HG02588 (cell line): ENCODE data around the gene ECHS1.
A peak's percentile ranks its signal among the peaks of the same experiment; 100 is the strongest.
"Not testable (repeated sequence)": the region's sequence is repeated elsewhere in the genome, so short reads cannot be mapped to it uniquely, and the experiment has no call there.

Experiments
- ATAC-seq: cut with Tn5 transposase; IDR thresholded peaks from one replicate; pipeline ENCODE4 v1.9.1; 2021; ENCODE audit warnings: mild to moderate bottlenecking, moderate library complexity; ENCODE audit not compliant: unreplicated experiment

ECHS1 gene

DNA sequence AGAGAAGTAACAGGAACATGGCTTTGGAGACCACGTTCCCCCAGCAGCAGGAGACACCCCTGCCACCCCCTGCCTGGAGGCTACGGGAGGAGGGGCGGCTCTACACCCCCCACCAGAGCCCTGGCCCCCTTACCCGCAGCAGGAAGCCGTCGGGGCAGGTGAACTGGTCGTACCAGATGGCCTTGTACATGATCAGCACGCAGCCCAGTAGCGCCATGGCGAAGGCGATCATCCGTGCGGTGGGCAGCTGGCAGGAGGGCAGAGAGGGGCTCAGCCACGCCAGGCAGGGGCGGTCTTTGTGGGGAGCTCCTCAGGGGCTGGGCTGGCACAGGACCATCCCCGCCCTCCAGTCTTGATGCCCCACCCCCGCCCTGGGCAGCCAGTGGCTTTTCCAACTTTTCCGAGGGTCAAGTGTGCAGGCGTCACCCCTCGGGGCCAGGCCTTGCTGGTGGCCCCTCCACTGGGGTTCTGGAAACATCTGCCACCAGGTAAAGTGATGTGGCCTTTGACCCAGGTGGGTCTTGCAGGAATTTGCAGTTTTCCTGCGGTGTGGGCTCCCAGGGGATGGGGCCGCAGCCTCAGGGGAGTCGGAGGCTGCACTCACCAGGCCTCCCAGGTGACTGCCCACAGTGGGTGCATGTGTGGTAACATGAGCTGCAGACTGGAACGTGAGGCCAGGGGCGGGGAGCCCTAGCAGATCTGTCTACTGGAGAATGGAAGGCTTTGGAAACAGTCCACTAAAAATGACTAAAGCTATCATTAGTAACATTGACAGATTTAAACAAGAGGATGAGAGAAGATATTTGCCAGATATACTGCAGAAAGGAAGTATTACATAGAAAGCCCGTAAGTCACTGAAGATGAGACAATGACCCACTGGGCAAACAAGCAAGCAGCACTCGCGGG lies 46.2 kb downstream of the ECHS1 start:
- no peak for ATAC-seq

DNA sequence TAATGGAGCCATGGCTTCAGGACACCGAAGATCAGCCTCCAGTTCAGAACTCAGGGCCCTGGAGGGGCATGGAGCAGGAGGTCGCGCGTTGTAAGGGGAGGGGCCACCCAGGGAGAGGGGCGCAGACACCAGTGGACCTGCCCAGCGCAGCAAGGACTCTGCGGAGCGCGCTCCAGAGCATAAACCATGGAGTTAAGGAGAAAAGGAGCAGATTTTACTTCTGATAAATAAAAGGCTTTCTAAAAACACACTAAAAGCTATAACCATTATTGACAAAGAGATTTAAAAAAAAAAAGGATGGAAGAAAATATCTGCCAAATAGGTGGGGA lies 47.0 kb downstream of the ECHS1 start:
- no peak for ATAC-seq

DNA sequence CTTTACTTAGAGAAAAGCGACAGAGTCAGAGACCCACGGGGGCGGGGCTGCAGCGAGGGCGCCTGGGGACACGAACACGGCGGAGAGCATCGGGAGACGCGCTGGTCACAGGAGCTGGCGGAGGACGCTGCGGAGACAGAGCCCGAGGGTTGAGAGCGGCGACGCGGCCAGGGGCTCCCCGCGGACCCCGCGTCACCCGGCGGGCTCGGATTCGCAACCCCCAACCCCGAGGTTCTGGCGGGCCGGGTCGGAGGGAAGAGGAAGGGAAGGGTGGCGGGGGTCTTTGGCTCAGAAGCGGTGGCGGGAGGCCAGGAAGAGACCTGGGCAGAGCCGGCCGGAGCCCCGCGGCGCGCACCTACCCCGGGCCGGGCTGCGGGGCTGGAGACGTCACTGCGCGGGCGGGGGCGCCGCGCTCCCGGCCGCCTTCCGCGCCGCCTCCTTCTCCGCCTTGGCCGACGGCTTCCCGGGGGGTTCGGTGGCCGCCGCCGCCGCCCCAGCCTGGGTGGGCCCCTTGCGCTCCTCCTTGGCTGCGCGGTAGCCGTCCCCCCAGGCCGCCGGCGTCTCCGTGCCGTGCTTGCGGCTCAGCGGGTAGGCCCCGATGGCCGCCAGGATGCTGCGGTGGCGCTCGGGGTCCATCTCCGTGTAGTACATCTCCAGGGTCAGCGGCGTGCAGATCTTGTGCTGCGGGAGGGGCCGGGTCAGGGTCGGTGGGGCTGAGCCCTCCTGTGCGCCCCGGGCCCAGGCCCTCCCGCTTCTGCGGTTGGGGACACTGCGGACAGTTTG lies 47.5 kb downstream of the ECHS1 start:
- no peak for ATAC-seq

DNA sequence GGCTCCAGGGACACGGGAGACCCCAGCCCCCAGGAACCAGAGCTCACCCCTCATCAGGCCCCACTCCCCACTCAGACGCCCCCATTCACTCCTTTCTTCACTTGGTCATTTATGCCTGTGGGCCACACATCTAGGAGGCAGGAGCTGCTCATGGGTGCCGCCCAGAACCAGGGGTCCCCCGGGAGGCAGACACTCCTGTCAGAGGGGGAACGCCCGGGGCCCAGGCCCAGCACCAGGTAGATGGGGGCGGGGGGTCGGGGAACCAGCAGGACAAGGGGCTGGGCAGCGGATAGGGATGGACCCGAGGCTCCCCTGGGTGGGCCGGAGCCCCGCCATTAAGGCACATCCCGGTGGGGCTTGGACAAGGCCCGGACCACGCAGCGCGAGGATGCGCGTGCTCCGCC lies 48.3 kb downstream of the ECHS1 start:
- no peak for ATAC-seq

DNA sequence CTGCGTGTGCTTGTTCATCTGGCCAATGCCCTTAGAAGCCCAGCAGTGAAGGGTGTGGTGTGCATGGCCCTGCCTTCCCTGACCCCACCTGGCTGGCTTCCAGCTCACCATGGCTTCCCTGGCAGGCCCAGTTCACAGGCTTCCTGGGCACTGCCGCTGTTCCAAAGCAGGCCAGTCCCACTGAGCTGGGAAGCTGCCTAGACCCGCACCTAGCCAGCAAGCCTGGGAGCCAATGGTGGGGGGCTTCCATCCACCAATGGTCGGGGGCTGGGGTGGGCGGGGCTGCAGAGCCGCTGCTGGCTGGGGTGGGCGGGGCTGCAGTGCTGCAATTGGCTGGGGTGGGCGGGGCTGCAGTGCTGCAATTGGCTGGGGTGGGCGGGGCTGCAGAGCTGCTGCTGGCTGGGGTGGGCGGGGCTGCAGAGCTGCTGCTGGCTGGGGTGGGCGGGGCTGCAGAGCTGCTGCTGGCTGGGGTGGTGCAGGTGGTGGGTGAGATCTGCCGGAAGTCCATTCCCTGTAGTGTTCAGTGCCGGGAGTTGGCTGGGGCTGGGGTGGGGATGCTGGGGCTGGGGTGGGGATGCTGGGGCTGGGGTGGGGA lies 48.9 kb downstream of the ECHS1 start:
- ATAC-seq, result no peak

DNA sequence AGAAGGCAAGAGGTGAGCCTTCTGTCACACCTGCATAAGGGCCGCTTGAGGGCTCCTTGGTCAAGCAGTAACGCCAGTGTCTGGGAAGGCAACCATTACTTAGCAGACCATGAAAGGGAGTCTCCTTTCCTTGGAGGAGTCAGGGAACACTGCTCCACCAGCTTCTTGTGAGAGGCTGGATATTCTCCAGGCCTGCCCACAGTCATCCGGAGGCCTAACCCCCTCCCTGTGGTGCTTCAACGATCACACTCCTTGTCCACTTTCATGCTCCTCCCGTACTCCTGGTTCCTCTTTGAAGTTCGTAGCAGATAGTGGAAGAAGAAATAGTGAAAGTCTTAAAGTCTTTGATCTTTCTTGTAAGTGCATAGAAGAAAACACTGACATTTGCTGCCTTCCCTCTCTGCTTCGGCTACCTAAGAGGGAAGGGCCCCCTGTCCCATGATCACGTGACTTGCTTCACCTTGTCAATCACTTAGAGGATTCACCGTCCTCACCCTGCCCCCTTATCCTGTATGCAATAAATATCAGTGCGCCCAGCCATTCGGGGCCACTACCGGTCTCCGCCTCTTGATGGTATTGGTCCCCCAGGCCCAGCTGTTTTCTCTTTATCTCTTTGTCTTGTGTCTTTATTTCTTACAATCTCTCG lies 51.0 kb downstream of the ECHS1 start:
- not testable (repeated sequence) for ATAC-seq

DNA sequence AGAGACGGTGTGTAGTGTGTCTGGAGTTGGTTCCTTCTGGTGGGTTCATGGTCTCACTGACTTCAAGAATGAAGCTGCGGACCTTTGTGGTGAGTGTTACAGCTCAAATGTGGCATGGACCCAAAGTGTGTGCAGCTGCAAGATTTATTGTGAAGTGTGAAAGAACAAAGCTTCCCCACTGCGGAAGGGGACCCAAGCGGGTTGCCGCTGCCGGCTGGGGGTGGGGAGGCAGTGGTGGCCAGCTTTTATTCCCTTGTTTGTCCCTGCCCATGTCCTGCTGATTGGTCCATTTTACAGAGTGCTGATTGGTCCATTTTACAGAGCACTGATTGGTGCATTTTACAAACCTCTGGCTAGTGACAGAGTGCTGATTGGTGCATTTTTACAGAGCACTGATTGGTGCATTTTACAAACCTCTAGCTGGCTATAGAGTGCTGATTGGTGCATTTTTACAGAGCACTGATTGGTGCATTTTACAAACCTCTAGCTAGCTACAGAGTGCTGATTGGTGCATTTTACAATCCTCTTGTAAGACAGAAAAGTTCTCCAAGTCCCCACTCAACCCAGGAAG lies 52.2 kb downstream of the ECHS1 start:
- ATAC-seq, result not testable (repeated sequence)

DNA sequence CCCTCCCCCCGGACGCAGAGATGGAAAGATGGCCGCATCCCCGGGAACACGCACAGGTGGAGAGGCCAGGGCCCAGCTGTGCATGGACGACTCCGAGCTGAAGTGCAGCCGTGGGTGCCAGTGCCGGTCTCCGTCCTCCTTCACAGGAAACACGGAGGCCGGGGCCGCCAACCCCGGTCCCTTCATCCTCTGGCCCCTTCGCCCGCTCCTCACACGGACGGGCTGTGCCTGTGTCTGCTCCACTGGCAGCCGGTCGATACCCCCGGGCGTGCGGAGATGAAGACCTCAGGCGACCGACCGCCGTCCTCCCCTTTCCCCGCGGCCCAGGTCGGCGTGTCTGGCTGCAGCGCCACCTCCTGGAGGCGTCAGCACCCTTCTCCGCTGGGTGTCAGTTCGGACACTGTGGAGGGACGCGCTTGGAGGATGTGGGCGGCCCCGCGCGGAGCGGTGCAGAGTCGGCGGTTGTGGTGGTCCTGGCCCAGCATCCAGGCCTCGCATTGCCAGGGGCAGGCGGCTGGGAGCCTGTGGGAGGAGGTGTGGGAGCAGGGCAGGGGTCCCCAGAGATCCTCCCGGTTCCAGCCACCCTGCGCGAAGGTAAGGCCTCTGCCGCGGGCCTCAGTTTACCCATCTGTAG lies 54.5 kb downstream of the ECHS1 start:
- ATAC-seq, result peak; percentile 74

DNA sequence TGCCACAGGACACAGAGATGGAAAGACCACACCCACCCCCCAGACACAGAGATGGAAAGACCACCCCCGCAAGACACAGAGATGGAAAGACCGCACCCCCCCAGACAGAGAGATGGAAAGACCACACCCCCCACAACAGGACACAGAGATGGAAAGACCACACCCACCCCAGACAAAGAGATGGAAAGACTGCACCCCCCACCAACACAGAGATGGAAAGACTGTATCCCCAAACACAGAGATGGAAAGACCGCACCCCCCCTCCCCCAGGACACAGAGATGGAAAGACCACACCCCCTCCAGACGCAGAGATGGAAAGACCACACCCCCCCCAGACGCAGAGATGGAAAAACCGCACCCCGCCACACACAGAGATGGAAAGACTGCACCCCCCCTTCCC lies 56.4 kb downstream of the ECHS1 start:
- no peak for ATAC-seq

DNA sequence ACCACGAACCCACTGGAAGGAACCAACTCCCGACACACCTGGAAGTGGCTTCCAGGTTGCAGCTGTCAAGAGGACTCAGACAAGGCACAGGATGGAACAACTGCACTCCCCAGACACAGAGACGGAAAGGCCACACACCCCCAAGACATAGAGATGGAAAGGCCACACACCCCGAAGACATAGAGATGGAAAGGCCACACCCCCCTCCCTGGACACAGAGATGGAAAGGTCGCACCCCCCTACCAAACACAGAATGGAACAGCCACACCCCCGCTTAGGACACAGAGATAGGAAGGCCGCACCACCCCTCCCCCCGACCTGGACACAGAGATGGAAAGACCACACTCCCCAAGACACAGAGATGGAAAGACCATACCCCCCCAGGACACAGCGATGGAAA lies 56.9 kb downstream of the ECHS1 start:
- ATAC-seq, result no peak

DNA sequence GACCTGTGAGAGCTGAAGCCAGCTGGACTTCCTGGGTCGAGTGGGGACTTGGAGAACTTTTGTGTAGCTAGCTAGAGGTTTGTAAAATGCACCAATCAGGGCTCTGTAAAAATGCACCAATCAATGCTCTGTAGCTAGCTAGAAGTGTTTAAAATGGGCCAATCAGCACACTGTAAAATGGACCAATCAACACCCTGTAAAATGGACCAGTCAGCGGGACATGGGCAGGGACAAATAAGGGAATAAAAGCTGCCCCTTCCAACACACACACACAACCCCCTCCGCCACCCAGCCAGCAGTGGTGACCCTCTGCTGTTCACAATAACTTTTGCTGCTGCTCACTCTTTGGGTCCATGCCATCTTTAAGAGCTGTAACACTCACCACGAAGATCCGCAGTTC lies 57.3 kb downstream of the ECHS1 start:
- ATAC-seq, result no peak

DNA sequence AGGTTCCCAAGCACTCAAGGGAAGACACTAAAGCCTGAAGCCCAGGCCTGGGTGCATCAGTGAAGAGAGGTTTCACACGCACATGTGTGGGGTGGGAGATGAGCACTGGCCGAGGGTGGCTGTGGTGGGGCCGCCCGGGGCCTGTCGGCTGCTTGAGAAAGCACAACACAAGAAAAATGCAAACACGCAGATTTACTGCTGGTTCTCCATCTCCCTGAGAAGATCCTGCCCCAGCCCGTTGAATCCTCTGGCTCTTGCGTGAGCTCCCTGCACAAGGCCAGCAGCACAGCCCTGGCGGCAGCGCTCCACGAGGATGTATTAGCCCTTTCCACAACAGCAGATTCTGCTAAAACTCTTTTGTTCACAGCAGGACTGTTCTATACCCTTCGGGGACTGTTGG lies 58.2 kb downstream of the ECHS1 start:
- ATAC-seq, result no peak

DNA sequence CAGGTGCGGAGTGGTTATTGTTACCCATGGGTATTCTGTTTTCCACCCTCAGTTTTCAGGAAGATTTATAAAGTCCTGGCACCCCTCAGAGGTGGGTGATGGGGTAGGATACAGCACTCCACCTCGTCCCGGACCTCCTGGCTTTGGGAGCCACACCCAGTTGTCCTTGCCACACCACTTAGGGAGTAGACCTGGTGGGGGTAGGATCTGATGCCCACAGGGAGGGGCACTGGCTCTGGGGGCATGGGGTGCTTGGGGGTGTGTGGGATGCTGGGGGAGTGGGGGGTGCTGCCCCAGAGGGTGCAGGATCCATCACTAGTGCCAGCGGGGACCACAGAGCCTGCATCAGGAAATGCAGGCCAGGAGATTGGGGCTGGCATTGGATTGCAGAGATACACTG lies 60.0 kb downstream of the ECHS1 start:
- ATAC-seq, result no peak

DNA sequence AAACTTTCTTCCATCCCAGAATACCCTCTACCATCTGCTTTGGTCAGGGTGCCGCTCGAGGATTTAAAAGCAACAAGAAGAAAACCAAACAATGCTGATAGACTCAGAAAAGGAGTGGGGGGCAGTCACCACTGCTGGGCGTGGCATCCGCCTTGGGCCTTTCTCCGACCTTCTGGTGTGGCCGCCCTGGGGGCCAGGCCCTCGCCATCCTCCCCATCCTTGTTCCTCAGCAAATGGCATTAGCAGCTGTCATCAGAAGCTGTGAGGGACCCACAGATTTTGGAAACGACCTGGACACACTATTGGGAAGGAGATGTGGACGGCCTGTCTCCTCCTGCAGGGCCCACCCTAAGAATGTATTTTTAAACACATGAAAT lies 60.4 kb downstream of the ECHS1 start:
- no peak for ATAC-seq
